MCF 10A (cell line): Measurements from ENCODE around the gene POU3F1. TPM values are rescaled to one million over a fixed set of nuclear protein-coding genes. Genes with fewer than 3 reads are reported as not detected.

Experiments used
- BruUV-seq: library from RNA; stranded (reverse); fragments of 400-500 nt; replicated peaks from 2 replicates; lab custom pipeline; 2021; lab: Mats Ljungman, UMichigan
- CTCF ChIA-PET: fragments of 300-600 bp; sonication (Branson Sonifier 250); formaldehyde crosslinking; extraction: SDS; loops from one replicate; lab custom pipeline; 2021; ENCODE audit warnings: antibody characterized with exemption, inconsistent platforms; lab: Yijun Ruan, JAX
- POLR2A ChIA-PET: fragments of 300-600, 350-650 bp; sonication (Branson Sonifier 250); formaldehyde crosslinking; extraction: SDS; loops from one replicate; lab custom pipeline; 2020; ENCODE audit warnings: antibody characterized with exemption, inconsistent platforms; lab: Yijun Ruan, JAX
- DNase-seq: peaks from one replicate; pipeline ENCODE4 v3.0.0-alpha.2; 2018; ENCODE audit not compliant: unreplicated experiment
- H3K27ac Mint-ChIP-seq: one replicate; pipeline ENCODE4 v1.8.0; 2022; ENCODE audit warnings: mild to moderate bottlenecking, low read depth, mixed read lengths; ENCODE audit not compliant: unreplicated experiment
- H3K27me3 Mint-ChIP-seq: one replicate; pipeline ENCODE4 v1.8.0; 2022; ENCODE audit warnings: mixed read lengths; ENCODE audit not compliant: insufficient read depth, unreplicated experiment
- H3K36me3 Mint-ChIP-seq: one replicate; pipeline ENCODE4 v1.8.0; 2022; ENCODE audit warnings: mild to moderate bottlenecking, moderate library complexity, mixed read lengths; ENCODE audit not compliant: insufficient read depth, unreplicated experiment
- H3K4me1 Mint-ChIP-seq: one replicate; pipeline ENCODE4 v1.8.0; 2022; ENCODE audit warnings: mixed read lengths; ENCODE audit not compliant: insufficient read depth, unreplicated experiment
- H3K4me3 Mint-ChIP-seq: one replicate; pipeline ENCODE4 v1.8.0; 2022; ENCODE audit warnings: mild to moderate bottlenecking, moderate library complexity, mixed read lengths; ENCODE audit not compliant: unreplicated experiment
- H3K9me3 Mint-ChIP-seq: one replicate; pipeline ENCODE4 v1.8.0; 2022; ENCODE audit warnings: mixed read lengths; ENCODE audit not compliant: unreplicated experiment
- CTCF ChIP-seq: fragments of 200-600 bp; IDR thresholded peaks from one replicate; pipeline ENCODE4 v1.8.0; 2022; ENCODE audit warnings: antibody characterized with exemption, mild to moderate bottlenecking; ENCODE audit not compliant: unreplicated experiment
- intact Hi-C: fragments of 100-400 bp; cut with micrococcal nuclease; formaldehyde crosslinking; loops from 2 replicates; pipeline ENCODE4 v1.14.1; 2022
- total RNA-seq: library from RNA; stranded (reverse); gene quantifications from 2 replicates; pipeline ENCODE4 v1.2.3, GENCODE V29; 2022

POU3F1 gene
- total RNA-seq, 1 experiment from 2014 or later = 0.14 TPM

- peak overlapping the region; percentile 54 for H3K27ac Mint-ChIP-seq
- BruUV-seq = no TSS peak
- DNase-seq = peak; percentile 92
- no peak for TF ChIP-seq CTCF
- H3K4me3 Mint-ChIP-seq = peak overlapping the region; percentile 38
- CTCF ChIA-PET = interaction anchor here (0.6 to 5.3 kb wide), 42 partner anchors 8 to 818 kb away, joined by 3 to 58 read pairs (median 4); partner anchors contain the start of gene UTP11
- POLR2A ChIA-PET = interaction anchor here (0.6 to 6.1 kb wide), 22 partner anchors 9 to 964 kb away, joined by 3 to 42 read pairs (median 4); partner anchors contain the start of genes POU3F1, RRAGC and UTP11
- peaks cover 41% of the 10 kb centered on the region for H3K4me1 Mint-ChIP-seq
- H3K9me3 Mint-ChIP-seq = no peaks in the 10 kb centered on the region
- peaks cover 44% of the 10 kb centered on the region for H3K36me3 Mint-ChIP-seq
- H3K27me3 Mint-ChIP-seq = no peaks in the 10 kb centered on the region
- intact Hi-C loops = loop anchor here (2.0 to 5.0 kb wide), 2 partner anchors 35 to 125 kb away; no protein-coding TSS in a partner anchor
Measured at GRCh38 chr1:38027201-38028104, 19.1 kb downstream of the POU3F1 start.

GRCh38 chr1:38026592-38027200, 19.9 kb downstream of the POU3F1 start:
- Mint-ChIP-seq H3K4me3 (peak overlapping the region; percentile 38), H3K27me3 (no peaks in the 10 kb centered on the region), H3K36me3 (peaks cover 51% of the 10 kb centered on the region), H3K4me1 (peaks cover 41% of the 10 kb centered on the region), H3K9me3 (no peaks in the 10 kb centered on the region), H3K27ac (peak overlapping the region; percentile 54)
- peak; percentile 64 for TF ChIP-seq CTCF
- ChIA-PET CTCF (interaction anchor here (0.6 to 5.3 kb wide), 42 partner anchors 8 to 819 kb away, joined by 3 to 58 read pairs (median 4); partner anchors contain the start of gene UTP11), POLR2A (interaction anchor here (0.6 to 6.1 kb wide), 19 partner anchors 9 to 965 kb away, joined by 3 to 42 read pairs (median 4); partner anchors contain the start of genes POU3F1, RRAGC and UTP11)
- intact Hi-C loops = loop anchor here (1.0 to 5.0 kb wide), 3 partner anchors 36 to 809 kb away; no protein-coding TSS in a partner anchor
- BruUV-seq = no TSS peak
- peak; percentile 74 for DNase-seq

- peaks cover 41% of the 10 kb centered on the region for H3K4me1 Mint-ChIP-seq
- POLR2A ChIA-PET = interaction anchor here (0.6 to 6.1 kb wide), 9 partner anchors 12 to 863 kb away, joined by 3 to 42 read pairs (median 5); partner anchors contain the start of gene UTP11
- H3K4me3 Mint-ChIP-seq = no peak overlapping the region
- no peak for DNase-seq
- CTCF ChIA-PET = interaction anchor here (0.6 to 5.3 kb wide), 17 partner anchors 8 to 1084 kb away, joined by 3 to 58 read pairs (median 8); partner anchors contain the start of gene UTP11
- no peaks in the 10 kb centered on the region for H3K9me3 Mint-ChIP-seq
- BruUV-seq = no TSS peak
- intact Hi-C loops = loop anchor here (1.0 to 5.0 kb wide), 3 partner anchors 37 to 810 kb away; no protein-coding TSS in a partner anchor
- H3K27ac Mint-ChIP-seq = peak overlapping the region; percentile 12
- H3K36me3 Mint-ChIP-seq = peaks cover 62% of the 10 kb centered on the region
- H3K27me3 Mint-ChIP-seq = no peaks in the 10 kb centered on the region
- TF ChIP-seq CTCF = no peak
Measured at GRCh38 chr1:38025664-38026063, 20.9 kb downstream of the POU3F1 start.
